Panc1 (cell line): ENCODE measurements around the gene ARHGDIB. TPM values are rescaled to one million over a fixed set of nuclear protein-coding genes. Genes with fewer than 3 reads are reported as not detected.

Experiments
- ATAC-seq: fragments of 200-7000 bp; cut with Tn5 transposase; 2 replicates; pipeline ENCODE4 v1.9.1; 2020; ENCODE audit warnings: mild to moderate bottlenecking, moderate library complexity
- BruUV-seq: library from RNA; stranded (reverse); fragments of 400-500 nt; replicated peaks from 2 replicates; lab custom pipeline; 2021; lab: Mats Ljungman, UMichigan
- CTCF ChIA-PET: fragments of 300-600 bp; sonication (Branson Sonifier 250); formaldehyde crosslinking; loops from one replicate; lab custom pipeline; 2022; ENCODE audit warnings: antibody characterized with exemption; lab: Charles Lee
- POLR2A ChIA-PET: fragments of 300-600 bp; sonication (Branson Sonifier 250); formaldehyde crosslinking; loops from one replicate; lab custom pipeline; 2022; ENCODE audit warnings: antibody characterized with exemption; lab: Charles Lee
- DNase-seq: peaks from one replicate; pipeline ENCODE4 v3.0.0-alpha.2; 2010; ENCODE audit warnings: low read depth, low spot score
- H3K27ac ChIP-seq: 2 replicates; pipeline ENCODE4 v1.5.1; 2011; ENCODE audit warnings: mild to moderate bottlenecking, low read length, inconsistent platforms
- H3K27me3 ChIP-seq: fragments of 200-500 bp; sonication (Bioruptor generic); 2 replicates; pipeline ENCODE4 v1.6.0; 2014; ENCODE audit warnings: low read length, inconsistent platforms; ENCODE audit not compliant: control insufficient read depth, insufficient read depth
- H3K36me3 ChIP-seq: fragments of 200-500 bp; sonication (Bioruptor generic); 2 replicates; pipeline ENCODE4 v1.5.1; 2014; ENCODE audit warnings: inconsistent platforms, mild to moderate bottlenecking, low read length, moderate library complexity; ENCODE audit not compliant: control insufficient read depth, insufficient read depth
- H3K4me1 ChIP-seq: 2 replicates; pipeline ENCODE4 v1.5.1; 2011; ENCODE audit warnings: inconsistent platforms, mild to moderate bottlenecking, low read length, moderate library complexity; ENCODE audit not compliant: control insufficient read depth, insufficient read depth
- H3K4me3 ChIP-seq, 2 experiments: 2 replicates each; pipeline ENCODE4 v1.5.1; 2011 to 2012; ENCODE audit warnings: low read depth in 2 of 2, low read length in 2 of 2, mild to moderate bottlenecking in 2 of 2, inconsistent platforms in 1 of 2, moderate library complexity in 1 of 2
- H3K9me3 ChIP-seq: fragments of 200-500 bp; sonication (Bioruptor generic); 2 replicates; pipeline ENCODE4 v1.5.1; 2014; ENCODE audit warnings: low read depth, mild to moderate bottlenecking, inconsistent platforms, low read length, moderate library complexity; ENCODE audit not compliant: control insufficient read depth, insufficient read depth
- POLR2AphosphoS5 ChIP-seq: IDR thresholded peaks from 2 replicates; pipeline ENCODE4 v1.6.1; 2012; ENCODE audit warnings: mild to moderate bottlenecking, low read depth, low read length, moderate library complexity
- REST ChIP-seq, 2 experiments: IDR thresholded peaks; 2 replicates each; pipeline ENCODE4 v1.6.1; 2011 to 2012; ENCODE audit warnings: low read depth in 2 of 2, control low read depth in 1 of 2, low read length in 1 of 2, mild to moderate bottlenecking in 1 of 2, moderate library complexity in 1 of 2; ENCODE audit not compliant: insufficient read depth in 1 of 2
- SIN3A ChIP-seq: IDR thresholded peaks from 2 replicates; pipeline ENCODE4 v1.6.1; 2012; ENCODE audit warnings: low read depth, mild to moderate bottlenecking, low read length, moderate library complexity, borderline replicate concordance; ENCODE audit not compliant: insufficient read depth
- TCF7L2 ChIP-seq: IDR thresholded peaks from 2 replicates; pipeline ENCODE4 v1.6.1; 2011; ENCODE audit warnings: mild to moderate bottlenecking, low read depth, low read length, inconsistent platforms
- in situ Hi-C: cut with HindIII; loops from 2 replicates; pipeline ENCODE4 v1.10.0; 2016; ENCODE audit warnings: low sequenced_read_pairs, low pct_unique_long_range_greater_than_20kb
- intact Hi-C: fragments of 100-400 bp; cut with micrococcal nuclease; formaldehyde crosslinking; loops from one replicate; pipeline ENCODE4 v1.10.0; 2022; ENCODE audit not compliant: unreplicated experiment
- total RNA-seq: library from RNA; stranded (reverse); gene quantifications from one replicate; pipeline ENCODE4 v1.2.1, GENCODE V29; 2021; ENCODE audit not compliant: unreplicated experiment
- TF ChIP-seq, protein P1 (sequence below): fragments of 450-650 bp; IDR thresholded peaks from 2 replicates; pipeline ENCODE4 v1.5.1; 2017; ENCODE audit warnings: mild to moderate bottlenecking

ARHGDIB gene
- total RNA-seq, 1 experiment from 2014 or later: 1.6 TPM

- intact Hi-C loops: loop anchor here (10.0 kb wide), 1 partner anchor 274 kb away; no protein-coding TSS in a partner anchor
- ChIA-PET POLR2A (interaction anchor here (0.6 kb wide), 1 partner anchor 251 kb away, joined by 3 read pairs; no protein-coding TSS in a partner anchor), CTCF (no interaction called here)
- Histone ChIP-seq H3K27me3 (peaks cover 8% of the 10 kb centered on the region), H3K27ac (no peak overlapping the region), H3K4me3 (no peak overlapping the region), H3K9me3 (no peaks in the 10 kb centered on the region), H3K4me1 (no peaks in the 10 kb centered on the region), H3K36me3 (no peaks in the 10 kb centered on the region)
- TF ChIP-seq, protein P1, sequence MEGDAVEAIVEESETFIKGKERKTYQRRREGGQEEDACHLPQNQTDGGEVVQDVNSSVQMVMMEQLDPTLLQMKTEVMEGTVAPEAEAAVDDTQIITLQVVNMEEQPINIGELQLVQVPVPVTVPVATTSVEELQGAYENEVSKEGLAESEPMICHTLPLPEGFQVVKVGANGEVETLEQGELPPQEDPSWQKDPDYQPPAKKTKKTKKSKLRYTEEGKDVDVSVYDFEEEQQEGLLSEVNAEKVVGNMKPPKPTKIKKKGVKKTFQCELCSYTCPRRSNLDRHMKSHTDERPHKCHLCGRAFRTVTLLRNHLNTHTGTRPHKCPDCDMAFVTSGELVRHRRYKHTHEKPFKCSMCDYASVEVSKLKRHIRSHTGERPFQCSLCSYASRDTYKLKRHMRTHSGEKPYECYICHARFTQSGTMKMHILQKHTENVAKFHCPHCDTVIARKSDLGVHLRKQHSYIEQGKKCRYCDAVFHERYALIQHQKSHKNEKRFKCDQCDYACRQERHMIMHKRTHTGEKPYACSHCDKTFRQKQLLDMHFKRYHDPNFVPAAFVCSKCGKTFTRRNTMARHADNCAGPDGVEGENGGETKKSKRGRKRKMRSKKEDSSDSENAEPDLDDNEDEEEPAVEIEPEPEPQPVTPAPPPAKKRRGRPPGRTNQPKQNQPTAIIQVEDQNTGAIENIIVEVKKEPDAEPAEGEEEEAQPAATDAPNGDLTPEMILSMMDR: no peak
- TF ChIP-seq SIN3A: no peak
- no peak for TF ChIP-seq TCF7L2
- no peak for TF ChIP-seq POLR2AphosphoS5
- TF ChIP-seq REST (IDR thresholded peaks at IDR 0.05; ENCODE audit: insufficient read depth in 1 of 2, low read depth in 2 of 2, low read length in 1 of 2): no peak
- DNase-seq: no peak
- no TSS peak for BruUV-seq
- in situ Hi-C loops: no loop called here
- ATAC-seq: no peak
These were observed 37.8 kb upstream of the ARHGDIB start for GRCh38 chr12:14999021-14999694.

DNA sequence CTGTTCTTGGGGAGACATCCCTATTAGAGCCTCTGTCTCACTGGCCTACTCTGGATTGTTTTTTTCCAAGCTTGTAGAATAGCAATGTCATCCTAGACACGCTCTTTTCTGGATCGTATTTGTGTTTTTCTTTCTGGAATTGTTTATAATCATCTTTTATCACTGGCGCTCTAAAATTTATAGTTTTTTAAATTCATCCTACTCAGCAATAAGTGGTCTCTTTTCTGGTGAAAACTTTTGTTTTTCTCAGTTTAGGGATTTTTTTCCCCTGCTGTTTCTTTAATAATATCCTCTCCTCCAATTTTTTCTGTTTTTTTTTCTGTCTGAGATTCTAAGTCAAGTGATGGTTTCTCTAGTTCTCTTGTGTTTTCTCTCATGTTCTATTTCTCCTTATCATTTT lies 36.6 kb upstream of the ARHGDIB start:
- Histone ChIP-seq H3K9me3 (no peaks in the 10 kb centered on the region), H3K36me3 (no peaks in the 10 kb centered on the region), H3K4me3 (no peak overlapping the region), H3K4me1 (no peaks in the 10 kb centered on the region; the same call in 1 of the 2 replicates), H3K27me3 (peaks cover 3% of the 10 kb centered on the region; the same call in 1 of the 2 replicates), H3K27ac (no peak overlapping the region)
- CTCF ChIA-PET: no interaction called here
- ATAC-seq (no peak), DNase-seq (no peak)
- intact Hi-C loops (loop anchor here (10.0 kb wide), 1 partner anchor 273 kb away; no protein-coding TSS in a partner anchor), in situ Hi-C loops (no loop called here)
- POLR2A ChIA-PET: no interaction called here
- BruUV-seq: no TSS peak
- TF ChIP-seq REST (IDR thresholded peaks at IDR 0.05; ENCODE audit: insufficient read depth in 1 of 2, low read depth in 2 of 2, low read length in 1 of 2) (no peak), SIN3A (no peak), POLR2AphosphoS5 (no peak), TCF7L2 (no peak)
- TF ChIP-seq, protein P1: no peak
